HFF-Myc (cell line): ENCODE data around the gene C3orf85.
"Not testable (repeated sequence)": the region's sequence is repeated elsewhere in the genome, so short reads cannot be mapped to it uniquely, and the experiment has no call there.

Experiments used
- DNase-seq: peaks from one replicate; pipeline ENCODE4 v3.0.0-alpha.2; 2011; ENCODE audit warnings: low read depth; ENCODE audit errors: extremely low read depth
- H3K4me3 ChIP-seq: replicated peaks from 2 replicates; pipeline ENCODE4 v1.5.1; 2011; ENCODE audit warnings: low read depth, mild to moderate bottlenecking, control low read depth, low read length
- CTCF ChIP-seq: IDR thresholded peaks from 2 replicates; pipeline ENCODE4 v1.5.1; 2012; ENCODE audit warnings: mild to moderate bottlenecking, low read depth, low read length, control low read depth; ENCODE audit errors: missing control alignments

Gene C3orf85

GRCh38 chr3:109122690-109123089, 13.8 kb upstream of the C3orf85 start:
- H3K4me3 ChIP-seq, result no peak overlapping the region
- TF ChIP-seq CTCF, result no peak
- DNase-seq, result no peak

- no peak for TF ChIP-seq CTCF
- no peak overlapping the region for H3K4me3 ChIP-seq
- no peak for DNase-seq
These were observed 10.6 kb upstream of the C3orf85 start for GRCh38 chr3:109125902-109126301.

GRCh38 chr3:109127553-109127952, 9.0 kb upstream of the C3orf85 start:
- no peak for DNase-seq
- H3K4me3 ChIP-seq, result no peak overlapping the region

GRCh38 chr3:109131276-109131675, 5.2 kb upstream of the C3orf85 start:
- DNase-seq, result no peak
- no peak for TF ChIP-seq CTCF
- no peak overlapping the region for H3K4me3 ChIP-seq

More at GRCh38 chr3:109127553-109127952, 9.0 kb upstream of the C3orf85 start:
- no peak for TF ChIP-seq CTCF

DNA sequence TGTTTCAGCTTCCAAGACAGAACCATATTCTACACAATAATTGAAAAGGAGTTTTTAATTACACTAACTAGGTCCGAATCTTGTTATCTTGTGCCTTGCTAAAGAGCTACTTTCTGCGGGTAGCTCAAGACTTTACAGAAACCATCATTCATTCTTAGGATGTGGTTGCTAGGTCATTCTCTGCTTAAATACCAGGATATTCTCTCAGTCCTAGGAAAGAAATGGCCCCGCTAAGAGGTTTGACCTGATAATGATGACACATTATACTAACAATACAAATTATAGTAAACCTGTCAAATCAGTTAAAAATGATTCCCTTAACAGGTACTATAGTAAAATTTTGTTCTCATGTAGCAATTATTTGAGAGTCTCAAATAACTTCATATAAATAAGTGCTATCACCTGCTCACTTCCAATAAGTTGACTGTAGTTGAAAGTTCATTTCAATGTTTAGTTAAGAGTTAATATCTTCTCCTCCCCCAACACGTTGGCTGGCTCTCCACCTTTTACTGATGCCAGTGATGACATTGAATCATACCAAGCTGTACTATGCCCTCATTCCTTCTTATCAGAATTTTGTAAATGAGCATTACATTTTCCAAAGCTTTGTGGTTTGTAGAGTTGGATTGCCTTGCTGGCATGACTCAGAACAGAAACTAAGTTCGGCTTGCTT, 3.6 kb upstream of the C3orf85 start:
- TF ChIP-seq CTCF, result no peak
- no peak overlapping the region for H3K4me3 ChIP-seq
- DNase-seq, result no peak

GRCh38 chr3:109133474-109133816, 3.1 kb upstream of the C3orf85 start:
- DNase-seq, H3K4me3 ChIP-seq: not testable (repeated sequence)

GRCh38 chr3:109137761-109138160, 1.2 kb downstream of the C3orf85 start:
- H3K4me3 ChIP-seq, result no peak overlapping the region
- DNase-seq, result no peak
- no peak for TF ChIP-seq CTCF
